ENCODE data around the gene SHTN1.

GRCh38 chr10:116925056-116925455, 79.9 kb downstream of the SHTN1 start:
- TF ChIP-seq POLR2A (IDR thresholded peaks at IDR 0.05; ENCODE audit: low read depth, low read length), result no peak
- no peak for TF ChIP-seq POLR2AphosphoS5 (IDR thresholded peaks at IDR 0.05; ENCODE audit: low read depth, low read length)
- no peak for TF ChIP-seq TAF1 (IDR thresholded peaks at IDR 0.05; ENCODE audit: low read depth, low read length)
- no peak for TF ChIP-seq POU2F2 (IDR thresholded peaks at IDR 0.05; ENCODE audit: low read depth, low read length)

Data from GM12891 (cell line).